Measurements from ENCODE around the gene SALL4. TPM values are rescaled to one million over a fixed set of nuclear protein-coding genes. Genes with fewer than 3 reads are reported as not detected.
A peak's percentile ranks its signal among the peaks of the same experiment; 100 is the strongest.

The SALL4 gene
- total and polyA plus RNA-seq, 2 of the 8 experiments (the other 6 are each of a cell fraction or from before 2014, with no cell fraction given): 108 to 235 TPM

DNA sequence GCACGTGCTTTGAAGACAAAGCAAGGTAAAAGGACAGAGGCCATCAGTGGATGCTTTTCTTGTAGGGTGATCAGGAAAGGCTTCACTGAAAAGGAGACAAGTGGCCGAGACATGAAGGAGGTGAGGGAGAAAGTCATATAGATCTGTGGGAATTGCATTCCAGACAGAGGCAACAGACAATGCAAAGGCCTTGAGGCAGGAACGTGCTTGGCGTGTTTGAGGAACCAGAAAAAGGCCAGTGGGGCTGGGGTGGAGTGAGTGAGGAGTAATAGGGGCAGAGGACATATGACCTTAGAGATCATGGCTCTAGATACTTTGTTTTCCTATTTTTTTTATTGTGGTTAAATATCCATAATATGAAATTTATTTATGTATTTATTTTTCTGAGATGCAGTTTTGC lies 10.5 kb upstream of the SALL4 start:
- H3K36me3 ChIP-seq (ENCODE audit: control insufficient read depth in 2 of 4, insufficient read depth in 4 of 4, low read length in 3 of 4): no peaks in the 10 kb centered on the region
- no peak overlapping the region for H3K4me3 ChIP-seq (ENCODE audit: extremely low read depth in 1 of 4, insufficient read depth in 2 of 4, low read depth in 3 of 4, low read length in 4 of 4)
- no peak overlapping the region; a peak in 1 of 7 replicates for H3K9ac ChIP-seq (replicated peaks in 1 of 4; ENCODE audit: extremely low read depth in 1 of 4, low read depth in 3 of 4, low read length in 3 of 4)
- H3K4ac ChIP-seq (replicated peaks; ENCODE audit: insufficient read length, low read depth, low read length): peak overlapping the region; percentile 8
- no peak for FAIRE-seq
- no peak overlapping the region for H3K23ac ChIP-seq (ENCODE audit: insufficient read length)
- no peak for TF ChIP-seq HDAC6 (IDR thresholded peaks at IDR 0.05; ENCODE audit: low read depth, low read length)
- TF ChIP-seq, protein P1, sequence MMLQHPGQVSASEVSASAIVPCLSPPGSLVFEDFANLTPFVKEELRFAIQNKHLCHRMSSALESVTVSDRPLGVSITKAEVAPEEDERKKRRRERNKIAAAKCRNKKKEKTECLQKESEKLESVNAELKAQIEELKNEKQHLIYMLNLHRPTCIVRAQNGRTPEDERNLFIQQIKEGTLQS (IDR thresholded peaks at IDR 0.05; ENCODE audit: insufficient read depth, low read depth, low read length): no peak
- H3K79me2 ChIP-seq (ENCODE audit: control insufficient read depth in 1 of 2, insufficient read depth in 2 of 2, low read length in 2 of 2): no peaks in the 10 kb centered on the region
- no peak overlapping the region for H4K5ac ChIP-seq (ENCODE audit: insufficient read length, low read depth, low read length)
- H3K27me3 ChIP-seq (replicated peaks in 1 of 4; ENCODE audit: control insufficient read depth in 3 of 4, extremely low read depth in 1 of 4, insufficient read depth in 3 of 4, low read length in 3 of 4): no peaks in the 10 kb centered on the region
- H3K14ac ChIP-seq (ENCODE audit: insufficient read length): no peak overlapping the region
- 89% methylated on average over 4 of the region's 4 CpGs; no CpG with 5 or more reads in 1 of the 2 experiments for WGBS, 2 experiments (ENCODE audit: extremely low coverage in 1 of 2, insufficient coverage in 1 of 2, insufficient read length in 1 of 2, insufficient replicate concordance in 2 of 2, low coverage in 1 of 2, low lambda C conversion rate in 2 of 2, missing lambda C conversion rate in 1 of 2)
- DNase-seq (ENCODE audit: low read depth in 1 of 2, low spot score in 2 of 2): no peak
- H3K27ac ChIP-seq (ENCODE audit: low read depth, low read length): no peak overlapping the region
- H3K56ac ChIP-seq (replicated peaks; ENCODE audit: insufficient read length, low read depth, low read length): no peak overlapping the region
- H2BK120ac ChIP-seq (replicated peaks; ENCODE audit: low read depth, low read length): no peak overlapping the region
- H2AFZ ChIP-seq (ENCODE audit: low read length): no peak overlapping the region
- peak overlapping the region; percentile 55; the same call in 1 of the 2 replicates for H2BK20ac ChIP-seq (ENCODE audit: low read length)
- H2BK12ac ChIP-seq (ENCODE audit: low read depth, low read length): no peak overlapping the region
- no peak overlapping the region for H2BK5ac ChIP-seq (ENCODE audit: low read depth, low read length)
- no peaks in the 10 kb centered on the region for H3K9me3 ChIP-seq (ENCODE audit: insufficient read depth in 2 of 2, low read depth in 1 of 2, low read length in 1 of 2)
- peaks cover 4 to 6% (median 5%) of the 10 kb centered on the region in 4 experiments; a peak in 6 of 7 replicates for H3K4me1 ChIP-seq (replicated peaks in 1 of 4; ENCODE audit: control insufficient read depth in 3 of 4, insufficient read depth in 4 of 4, low read length in 3 of 4)
- H3K79me1 ChIP-seq (ENCODE audit: low read depth, low read length): no peaks in the 10 kb centered on the region
- ChIA-PET CTCF (ENCODE audit: partially characterized antibody) (interaction anchor here (1.5 kb wide), 1 partner anchor 112 kb away, joined by 4 read pairs; no protein-coding TSS in a partner anchor), POLR2A (ENCODE audit: partially characterized antibody) (interaction anchor here (1.0 kb wide), 1 partner anchor 13 kb away, joined by 6 read pairs; no protein-coding TSS in a partner anchor)
- no peak overlapping the region; a peak in 1 of 4 replicates for H3K4me2 ChIP-seq (ENCODE audit: insufficient read depth in 1 of 2, low read depth in 2 of 2, low read length in 2 of 2)
- H2AK5ac ChIP-seq (ENCODE audit: low read depth, low read length): no peak overlapping the region
- H4K91ac ChIP-seq (replicated peaks; ENCODE audit: insufficient read length, low read length): peak overlapping the region; percentile 75
- H4K8ac ChIP-seq (ENCODE audit: extremely low read depth, insufficient read depth, low read length): no peak overlapping the region
- no peak overlapping the region for H2BK15ac ChIP-seq (ENCODE audit: low read length)
- peak overlapping the region; percentile 24; the same call in 1 of the 2 replicates for H3K18ac ChIP-seq (ENCODE audit: extremely low read depth, low read length)
- no peaks in the 10 kb centered on the region for H4K20me1 ChIP-seq (replicated peaks in 1 of 2; ENCODE audit: control insufficient read depth in 1 of 2, insufficient read depth in 2 of 2, low read length in 2 of 2)
- no peaks in the 10 kb centered on the region for H3K23me2 ChIP-seq (ENCODE audit: low read depth, low read length)
